Erythroblast (primary cell): Measurements from ENCODE around the gene SLC3A2.

Experiments used
- DNase-seq, 2 experiments: peaks; one replicate each; lab custom pipeline; 2025; lab: John Stamatoyannopoulos, UW
- GATA1 ChIP-seq: IDR thresholded peaks from 2 replicates; pipeline ENCODE4 v1.6.1; 2011; ENCODE audit warnings: low read depth, mild to moderate bottlenecking, control low read depth, low read length, moderate library complexity
- POLR2A ChIP-seq: IDR thresholded peaks from 2 replicates; pipeline ENCODE4 v1.6.1; 2011; ENCODE audit warnings: mild to moderate bottlenecking, low read length

SLC3A2 gene

DNA sequence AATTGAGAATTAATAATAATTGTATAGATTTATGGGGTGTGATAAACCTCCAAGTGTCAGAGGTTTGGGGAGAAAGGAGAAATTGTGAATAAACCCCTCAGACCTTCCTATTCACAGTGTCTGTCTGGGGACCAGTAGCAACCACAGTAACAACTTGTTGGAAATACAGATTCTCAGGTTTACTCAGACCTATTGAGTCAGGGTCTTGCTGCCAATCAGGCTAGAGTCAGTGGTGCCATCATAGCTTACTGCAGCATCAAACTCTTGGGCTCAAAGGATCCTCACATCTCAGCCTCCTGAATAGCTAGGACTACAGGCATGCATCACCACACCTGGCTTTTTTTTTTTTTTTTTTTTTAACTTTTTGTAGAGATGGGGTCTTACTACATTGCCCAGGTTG is 17.3 kb downstream of the SLC3A2 start:
- TF ChIP-seq GATA1 (no peak), POLR2A (no peak)
- DNase-seq = no peak

- TF ChIP-seq GATA1 (no peak), POLR2A (no peak)
- DNase-seq = no peak
Measured at GRCh38 chr11:62902932-62903331, 22.2 kb downstream of the SLC3A2 start.

DNA sequence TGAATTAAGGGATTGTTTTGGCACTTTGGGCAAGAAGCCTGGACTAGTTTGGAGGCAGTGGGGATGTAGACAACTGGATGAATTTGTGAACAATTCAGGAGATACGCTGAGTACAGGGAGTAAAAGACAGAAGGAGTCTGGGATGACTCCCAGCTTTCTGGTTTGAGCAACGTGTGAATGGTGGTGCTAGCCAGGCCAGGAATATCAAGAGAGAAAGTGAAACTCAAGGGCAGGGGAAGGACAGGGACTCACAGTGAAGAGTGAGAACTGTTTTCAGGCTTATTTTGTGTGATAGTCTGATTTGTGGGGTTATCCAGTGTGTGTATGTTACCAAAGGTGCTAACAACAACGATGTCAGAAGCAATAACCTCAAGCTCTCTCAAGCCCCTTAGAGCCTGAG is 24.6 kb downstream of the SLC3A2 start:
- peak in 1 of 2 experiments; percentile 40 for DNase-seq
- TF ChIP-seq GATA1 (no peak), POLR2A (no peak)

DNA sequence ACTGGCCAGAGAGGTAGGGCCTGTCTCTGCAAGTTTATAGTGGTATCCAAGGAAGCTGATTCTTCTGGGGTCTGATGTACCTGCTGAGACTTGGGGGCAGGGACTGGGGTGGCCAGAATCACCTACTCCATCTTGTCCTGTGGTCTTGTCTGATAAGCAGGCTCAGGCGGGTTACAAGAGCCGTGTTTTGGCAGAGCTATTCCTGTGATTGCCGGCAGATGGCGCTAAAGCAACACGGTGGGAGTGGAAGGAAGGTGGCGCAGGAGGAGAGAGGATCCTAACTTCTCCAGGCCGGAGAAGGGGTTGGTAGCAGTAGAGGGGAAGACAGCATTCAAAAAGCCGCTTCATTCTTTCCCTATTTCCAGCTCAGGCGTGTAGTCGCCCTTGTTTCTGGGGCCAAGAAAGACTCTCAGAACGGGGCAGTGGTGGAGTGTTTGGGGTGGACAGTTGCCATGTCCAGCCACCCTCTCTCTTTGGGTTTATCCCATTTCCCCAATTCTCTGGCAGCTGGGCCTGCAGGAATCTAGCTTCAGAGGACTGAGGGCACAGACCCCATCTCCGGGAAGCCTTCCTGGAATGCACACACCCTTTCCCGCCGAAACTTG is 25.3 kb downstream of the SLC3A2 start:
- peak; percentile 86 to 92 for DNase-seq
- TF ChIP-seq POLR2A (no peak), GATA1 (no peak)

GRCh38 chr11:62908468-62909072 is 27.9 kb downstream of the SLC3A2 start:
- TF ChIP-seq GATA1 (no peak), POLR2A (no peak)
- no peak for DNase-seq

GRCh38 chr11:62909107-62909894 is 28.6 kb downstream of the SLC3A2 start:
- DNase-seq = peak; percentile 18 to 34
- TF ChIP-seq GATA1 (no peak), POLR2A (no peak)

GRCh38 chr11:62910141-62910882 is 29.6 kb downstream of the SLC3A2 start:
- no peak for DNase-seq
- TF ChIP-seq GATA1 = no peak

GRCh38 chr11:62911137-62912130 is 30.7 kb downstream of the SLC3A2 start:
- no peak for TF ChIP-seq POLR2A
- no peak for TF ChIP-seq GATA1

GRCh38 chr11:62912268-62912667 is 31.6 kb downstream of the SLC3A2 start:
- TF ChIP-seq GATA1 (no peak), POLR2A (no peak)
- DNase-seq = no peak

More at GRCh38 chr11:62911137-62912130, 30.7 kb downstream of the SLC3A2 start:
- DNase-seq = no peak

DNA sequence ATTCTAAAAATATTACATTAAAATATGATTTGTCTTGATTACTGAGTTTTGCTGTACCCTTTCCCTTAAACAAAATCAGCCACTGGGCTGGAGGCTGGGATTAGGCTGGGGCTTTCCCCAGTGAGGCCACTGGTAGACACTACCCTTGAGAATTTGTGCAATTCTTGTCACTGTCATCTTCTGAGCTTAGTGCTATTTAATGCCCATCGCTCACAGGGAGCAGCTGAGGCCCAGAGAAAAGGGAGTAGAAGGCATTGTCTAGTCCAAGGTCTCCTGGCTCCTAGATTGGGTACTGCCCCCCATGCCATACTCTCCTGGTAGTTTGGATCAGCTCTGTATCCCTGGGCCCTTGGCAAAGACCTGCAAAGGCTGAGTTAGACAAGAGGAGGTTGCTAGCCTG is 33.7 kb downstream of the SLC3A2 start:
- DNase-seq = no peak
- TF ChIP-seq GATA1 (no peak), POLR2A (no peak)

DNA sequence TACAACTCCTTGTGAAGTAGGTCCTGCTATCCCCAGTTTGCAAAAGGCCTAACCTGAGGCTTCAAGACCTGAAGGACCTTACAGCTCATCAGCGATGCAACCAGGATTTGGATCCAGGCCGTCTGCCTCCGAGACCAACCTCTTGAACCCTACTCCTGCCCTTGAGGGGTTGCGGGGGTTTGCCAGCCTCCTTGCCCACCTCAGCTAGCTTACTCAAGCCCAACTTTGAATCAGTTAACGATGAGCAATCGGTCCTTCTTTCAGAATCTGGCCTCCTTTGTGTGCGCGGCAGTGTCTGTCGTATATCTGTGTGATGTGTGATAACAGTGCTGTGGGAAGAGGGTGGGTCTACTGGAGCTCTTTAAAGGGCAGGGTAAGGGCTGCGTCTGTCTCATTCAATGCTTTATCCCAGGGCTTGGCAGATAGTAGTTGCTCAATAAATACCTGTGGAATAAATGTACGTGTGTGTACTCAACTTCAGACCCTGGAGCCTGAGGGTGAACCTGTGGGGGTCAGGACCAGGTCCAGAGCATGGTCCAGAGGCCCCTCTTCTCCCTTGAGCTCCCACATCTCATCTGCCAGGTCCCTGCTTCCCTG is 37.3 kb downstream of the SLC3A2 start:
- peak in 1 of 2 experiments; percentile 15 for DNase-seq
- TF ChIP-seq POLR2A (no peak), GATA1 (no peak)

- no peak for TF ChIP-seq GATA1
- TF ChIP-seq POLR2A = no peak
- no peak for DNase-seq
Measured at GRCh38 chr11:62918531-62918930, 37.8 kb downstream of the SLC3A2 start.
